ENCODE measurements around the gene MARK4.

DNA sequence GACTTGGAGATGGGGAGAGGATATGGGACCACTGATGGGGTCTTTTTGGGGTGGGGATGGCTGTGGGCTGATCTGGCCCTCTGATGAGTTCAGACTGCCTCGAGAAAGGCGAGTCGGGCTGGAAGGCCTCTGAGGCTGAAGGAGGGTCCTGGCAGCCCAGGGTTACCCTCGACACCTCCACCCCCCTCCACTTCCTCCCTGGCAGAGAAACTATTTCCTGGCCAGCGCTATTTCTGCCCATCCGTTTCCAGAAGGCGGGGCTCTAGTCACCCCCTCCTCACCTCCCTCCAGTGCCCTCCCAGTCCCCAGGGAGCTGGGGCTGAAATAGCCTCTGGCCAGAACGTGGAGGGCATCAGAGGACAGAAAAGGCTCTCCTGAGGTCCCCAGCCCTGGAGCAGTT lies 15.6 kb upstream of the MARK4 start:
- TF ChIP-seq POLR2A (IDR thresholded peaks at IDR 0.05) (no peak), POLR2AphosphoS5 (IDR thresholded peaks at IDR 0.05) (no peak)
- TF ChIP-seq, protein P1, sequence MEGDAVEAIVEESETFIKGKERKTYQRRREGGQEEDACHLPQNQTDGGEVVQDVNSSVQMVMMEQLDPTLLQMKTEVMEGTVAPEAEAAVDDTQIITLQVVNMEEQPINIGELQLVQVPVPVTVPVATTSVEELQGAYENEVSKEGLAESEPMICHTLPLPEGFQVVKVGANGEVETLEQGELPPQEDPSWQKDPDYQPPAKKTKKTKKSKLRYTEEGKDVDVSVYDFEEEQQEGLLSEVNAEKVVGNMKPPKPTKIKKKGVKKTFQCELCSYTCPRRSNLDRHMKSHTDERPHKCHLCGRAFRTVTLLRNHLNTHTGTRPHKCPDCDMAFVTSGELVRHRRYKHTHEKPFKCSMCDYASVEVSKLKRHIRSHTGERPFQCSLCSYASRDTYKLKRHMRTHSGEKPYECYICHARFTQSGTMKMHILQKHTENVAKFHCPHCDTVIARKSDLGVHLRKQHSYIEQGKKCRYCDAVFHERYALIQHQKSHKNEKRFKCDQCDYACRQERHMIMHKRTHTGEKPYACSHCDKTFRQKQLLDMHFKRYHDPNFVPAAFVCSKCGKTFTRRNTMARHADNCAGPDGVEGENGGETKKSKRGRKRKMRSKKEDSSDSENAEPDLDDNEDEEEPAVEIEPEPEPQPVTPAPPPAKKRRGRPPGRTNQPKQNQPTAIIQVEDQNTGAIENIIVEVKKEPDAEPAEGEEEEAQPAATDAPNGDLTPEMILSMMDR (IDR thresholded peaks at IDR 0.05) = no peak
